ENCODE results near the gene SLC25A15.

The SLC25A15 gene

DNA sequence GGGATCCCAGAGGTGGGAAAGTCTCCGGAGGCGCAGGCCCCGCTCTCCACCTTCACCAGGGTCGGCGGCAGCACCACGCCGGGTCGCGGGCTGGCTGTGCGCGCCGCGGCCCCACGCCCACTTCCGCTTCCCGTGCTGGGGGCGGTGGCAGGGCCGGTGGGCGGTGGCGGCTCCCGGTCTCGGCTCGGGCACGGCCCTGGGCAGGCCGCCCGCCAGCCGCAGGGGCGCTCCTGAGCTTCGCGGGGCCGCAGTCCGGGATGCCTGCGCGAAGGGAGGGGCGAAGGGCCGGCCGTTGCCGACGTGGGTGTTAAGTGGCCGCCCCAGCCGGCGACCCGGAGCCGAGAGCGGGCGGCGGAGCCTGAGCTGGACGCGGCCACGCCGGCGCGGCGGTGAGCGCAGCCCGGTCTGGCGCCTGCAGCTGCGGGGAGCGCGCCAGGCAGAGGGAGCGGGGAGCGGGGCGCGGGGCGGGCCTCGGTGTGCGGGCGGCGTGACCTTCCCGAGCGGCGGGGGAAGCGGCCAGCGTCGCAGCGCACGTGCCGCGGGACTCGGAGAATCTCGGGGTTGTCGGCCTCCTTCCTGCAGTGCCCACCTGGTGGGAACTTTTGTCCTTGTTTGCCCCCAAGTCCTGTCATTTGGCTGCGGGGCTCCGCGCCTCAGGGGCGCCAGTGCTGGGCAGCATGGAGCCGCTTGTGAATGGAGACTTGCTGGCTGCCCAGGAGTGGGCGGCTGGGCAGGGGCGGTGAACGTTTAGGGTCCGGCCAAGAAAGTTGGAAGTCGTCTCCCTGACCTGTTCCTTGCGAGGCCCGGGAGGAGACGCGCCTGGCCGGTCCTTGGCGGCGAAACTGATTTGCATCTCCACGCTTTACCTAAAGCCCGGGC, at the start of gene SLC25A15:
Gene SLC25A15, plus strand, starts transcription at position 337 of the 879 bp plus-strand sequence. CDS start 3,616 bp downstream, outside the sequence.
- DNase-seq, result peak in 40 of 42 donors; percentile 20 to 81 (median 59)
- intact Hi-C loops (cut with DNase I), result no loop called here

DNA sequence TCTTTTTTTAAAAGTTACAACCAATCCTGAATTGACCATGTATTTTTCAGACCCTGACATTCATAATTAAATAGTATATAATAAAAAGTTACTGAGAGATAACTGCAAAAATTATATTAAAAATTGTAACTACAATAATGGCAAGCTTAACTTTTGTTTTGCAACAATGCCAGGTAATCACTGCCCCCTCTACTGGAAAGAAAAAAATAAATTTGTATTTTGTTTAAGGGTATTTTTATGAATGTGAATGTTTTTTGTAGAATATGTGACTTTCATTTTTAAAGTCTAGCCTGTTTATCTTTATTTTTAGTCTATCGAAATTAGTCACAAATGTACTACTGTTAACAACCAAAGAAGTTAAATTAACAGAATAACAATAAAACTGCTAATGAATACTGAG, 40.1 kb upstream of the SLC25A15 start:
- intact Hi-C loops (cut with DNase I), result no loop called here

DNA sequence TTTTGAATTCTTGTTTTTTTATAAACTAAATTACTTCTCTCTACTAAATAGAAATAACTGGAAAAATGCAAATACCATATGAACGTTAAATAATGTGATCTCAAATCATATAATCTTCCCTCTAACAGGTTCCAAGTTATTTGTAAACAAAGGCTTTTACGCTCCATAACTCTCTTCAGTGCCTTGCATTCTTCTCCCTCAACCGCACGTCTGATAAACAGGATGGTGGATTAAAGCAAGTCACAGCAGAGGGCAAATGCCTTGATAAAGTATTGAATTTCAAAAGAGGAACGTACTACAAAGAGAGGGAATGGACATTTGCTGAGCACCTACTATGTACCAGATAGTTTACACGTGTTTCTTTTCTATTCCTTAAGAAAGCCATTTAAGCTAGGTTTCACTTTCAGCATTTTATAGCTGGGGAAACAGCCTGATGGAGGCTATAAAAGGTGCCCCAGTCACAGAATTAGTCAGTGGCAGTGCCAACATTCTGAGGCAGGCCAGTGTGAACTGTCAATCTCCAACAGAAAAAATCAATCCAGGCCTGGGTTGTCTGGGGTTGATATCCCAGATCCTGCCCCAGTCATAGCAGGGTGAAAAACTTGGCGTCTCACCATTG, 34.2 kb upstream of the SLC25A15 start:
- intact Hi-C loops (cut with DNase I), result no loop called here

More for the DNA sequence above, 40.1 kb upstream of the SLC25A15 start:
- DNase-seq, result no peak

DNA sequence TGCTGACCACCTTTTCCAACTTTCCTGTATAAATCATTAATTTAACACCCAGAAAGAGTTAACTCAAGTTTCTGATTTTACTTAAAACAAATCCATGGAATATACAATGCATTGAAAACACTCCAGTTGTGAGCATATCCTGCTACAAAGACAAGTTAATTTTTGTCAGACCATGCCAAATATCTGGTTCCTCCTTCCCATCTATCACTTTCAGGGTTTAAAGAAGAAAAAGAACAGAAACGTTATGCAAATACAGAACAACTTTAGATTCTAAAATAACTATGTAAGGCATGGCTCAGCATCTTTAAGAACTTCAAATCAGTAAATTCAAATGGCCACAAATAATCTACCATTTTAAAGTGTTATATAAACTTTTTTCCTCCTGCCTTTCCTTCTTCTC, 33.4 kb upstream of the SLC25A15 start:
- no peak for DNase-seq

More for the DNA sequence above, 34.2 kb upstream of the SLC25A15 start:
- no peak for DNase-seq

DNA sequence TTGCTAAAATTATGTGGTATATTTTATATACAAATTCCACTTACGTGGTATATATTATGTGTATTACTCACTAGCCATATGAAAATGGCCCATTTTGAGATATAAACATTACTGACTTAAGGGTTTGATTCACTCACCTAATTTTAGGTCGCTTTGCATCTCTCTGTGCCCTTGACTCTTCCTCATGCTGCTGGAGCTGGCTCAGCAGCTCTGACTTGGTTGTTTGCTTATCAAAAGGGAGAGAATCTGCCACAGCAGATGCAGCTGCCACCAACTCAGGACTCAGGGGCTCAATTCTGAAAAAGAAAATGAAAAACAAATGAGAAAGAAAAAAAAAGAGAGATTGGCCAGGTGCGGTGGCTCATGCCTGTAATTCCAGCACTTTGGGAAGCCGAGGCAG, 30.6 kb upstream of the SLC25A15 start:
- intact Hi-C loops (cut with DNase I), result no loop called here
- DNase-seq, result no peak

More for the DNA sequence above, 33.4 kb upstream of the SLC25A15 start:
- intact Hi-C loops (cut with DNase I), result no loop called here

DNA sequence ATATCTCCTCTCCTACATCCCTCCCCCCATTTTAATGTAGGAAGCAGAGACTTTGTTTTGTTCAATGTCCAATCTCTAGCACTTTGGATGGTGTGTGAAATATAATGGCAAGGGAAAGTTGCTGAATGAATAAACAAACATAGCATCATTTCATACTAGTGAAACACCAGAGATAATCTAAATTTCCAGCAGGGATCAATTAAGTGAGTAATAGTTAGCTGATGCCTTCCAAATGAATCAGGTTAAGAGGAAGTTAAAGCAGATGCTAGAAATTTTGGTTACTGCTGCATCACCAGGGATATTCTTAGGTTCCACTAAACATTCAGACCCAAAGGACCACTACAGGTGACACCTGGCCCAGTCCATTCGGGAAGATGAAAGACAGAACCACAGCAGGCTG, 26.6 kb upstream of the SLC25A15 start:
- intact Hi-C loops (cut with DNase I), result no loop called here

DNA sequence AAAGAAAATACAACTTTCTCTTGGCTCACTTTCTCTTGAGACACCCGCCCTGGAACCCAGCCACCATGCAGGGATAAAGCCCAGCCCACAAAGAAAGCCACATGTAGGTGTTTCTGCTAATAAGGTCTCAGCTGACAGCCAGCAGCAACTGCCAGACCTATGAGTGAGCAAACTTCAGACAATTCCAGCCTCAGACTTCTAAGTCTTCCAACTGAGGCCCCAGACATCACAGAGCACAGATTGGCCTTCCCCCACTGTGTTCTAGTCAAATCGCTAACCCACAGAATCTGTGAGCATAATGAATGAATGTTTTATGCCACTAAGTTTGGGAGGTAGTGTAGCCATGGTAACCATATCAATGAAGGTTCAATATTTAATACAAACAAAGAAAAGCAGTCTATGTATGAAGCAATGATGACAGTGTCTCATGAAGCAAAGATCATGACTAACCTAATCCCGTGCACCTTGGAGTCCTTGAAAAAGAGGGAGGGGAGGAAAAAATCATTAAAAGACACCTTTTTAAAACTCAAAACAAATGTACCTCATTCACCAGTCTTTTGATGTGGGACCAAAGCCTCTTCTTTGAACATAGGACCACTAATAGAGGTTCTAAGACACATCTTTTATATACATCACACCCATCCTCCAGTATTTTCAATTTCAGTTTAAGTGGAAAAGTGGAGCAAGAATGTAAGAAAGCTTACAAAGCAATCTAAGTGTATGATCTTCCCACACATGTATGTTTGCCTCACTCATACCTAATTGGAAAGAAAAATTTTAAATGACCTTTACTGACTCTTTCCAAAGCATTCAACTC, 24.6 kb upstream of the SLC25A15 start:
- peak in 1 of 42 donors; percentile 7 for DNase-seq
- intact Hi-C loops (cut with DNase I), result no loop called here

More for the DNA sequence above, 26.6 kb upstream of the SLC25A15 start:
- no peak for DNase-seq

DNA sequence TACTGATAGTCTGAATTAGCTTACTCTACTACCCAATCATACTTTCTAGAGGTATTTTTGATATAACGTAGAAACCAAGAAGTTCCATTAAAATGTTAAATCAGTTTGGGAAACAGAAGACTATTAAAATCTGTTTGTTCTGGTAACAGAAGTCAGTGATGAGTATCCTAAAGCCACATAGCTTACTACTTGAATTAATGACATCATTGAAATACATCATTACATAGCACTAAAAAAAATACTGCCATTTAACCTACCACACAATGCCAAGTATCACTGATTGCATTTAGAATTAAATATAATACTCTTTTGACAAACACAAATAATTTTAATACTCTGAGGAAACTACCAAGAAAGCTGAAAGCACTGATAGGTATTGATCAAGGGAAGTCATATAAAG, 23.8 kb upstream of the SLC25A15 start:
- intact Hi-C loops (cut with DNase I), result no loop called here
- DNase-seq, result no peak

DNA sequence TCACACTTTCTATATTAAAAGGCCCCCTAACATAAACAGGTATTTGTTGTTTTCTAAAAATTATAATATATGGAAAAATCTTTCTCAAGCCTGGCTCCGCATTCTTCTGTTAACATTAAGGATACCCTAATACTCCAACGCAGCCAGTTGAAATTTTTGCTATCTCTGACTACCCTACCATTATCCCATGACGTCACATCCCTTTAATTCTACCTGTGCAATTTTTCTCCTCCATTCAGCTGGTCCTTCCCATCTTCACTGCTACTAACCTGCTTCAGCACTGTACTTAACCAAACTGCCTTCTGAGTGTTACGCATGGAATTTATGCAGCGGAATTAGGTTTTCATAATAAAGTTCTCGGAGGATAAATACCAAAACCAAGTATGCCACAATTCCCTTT, 19.4 kb upstream of the SLC25A15 start:
- intact Hi-C loops (cut with DNase I), result loop anchor here (5.0 kb wide), 1 partner anchor 152 kb away; no protein-coding TSS in a partner anchor
- no peak for DNase-seq

DNA sequence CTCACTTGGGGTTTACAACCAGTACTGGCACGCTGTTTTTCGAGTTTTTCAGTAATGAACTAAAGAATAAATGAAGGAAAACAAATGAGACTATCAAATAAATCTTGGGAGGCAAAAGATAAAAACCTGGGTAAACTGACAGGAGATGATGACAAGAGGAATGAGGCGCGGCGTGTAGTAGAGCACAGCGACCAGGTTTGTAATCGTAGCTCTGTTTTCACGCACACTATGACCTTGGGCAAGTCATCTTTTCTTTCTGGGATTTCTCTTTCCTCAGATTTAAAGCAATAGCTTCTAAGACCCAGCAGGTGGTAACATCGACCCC, 18.8 kb upstream of the SLC25A15 start:
- intact Hi-C loops (cut with DNase I), result loop anchor here (5.0 kb wide), 1 partner anchor 152 kb away; no protein-coding TSS in a partner anchor
- DNase-seq, result no peak

DNA sequence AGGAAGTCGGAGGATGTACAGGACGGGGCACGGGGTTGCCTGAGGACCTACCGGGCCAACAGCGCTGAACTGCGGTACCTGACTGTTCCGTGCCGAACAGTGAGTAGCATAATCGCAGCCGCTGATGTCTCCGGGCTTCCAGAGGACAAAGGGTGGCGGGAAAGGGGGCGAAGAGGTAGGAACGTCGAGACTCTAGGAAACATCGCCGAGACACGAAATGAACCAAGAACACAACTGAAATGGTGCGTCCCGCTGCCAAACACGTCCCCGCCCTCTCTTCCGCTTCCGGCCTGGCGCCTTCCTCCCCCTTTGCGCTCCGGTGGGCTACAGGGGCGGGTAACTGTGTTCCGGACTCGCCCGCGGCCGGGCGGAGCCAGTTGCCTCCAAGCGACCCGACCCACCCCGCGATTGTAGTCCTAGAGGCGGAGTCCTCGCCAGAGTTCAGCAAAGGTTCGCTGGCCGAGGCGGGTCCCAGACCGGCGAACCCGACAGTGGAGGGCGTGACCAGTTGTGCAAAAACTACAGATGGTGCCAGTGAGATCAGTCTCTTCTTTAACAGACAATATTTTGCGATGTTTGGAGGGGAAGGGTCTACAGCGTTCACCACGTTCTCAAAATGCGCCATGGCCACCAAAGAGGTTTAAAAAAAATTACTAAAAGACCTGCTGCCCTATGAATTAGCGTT, 18.3 kb upstream of the SLC25A15 start, which contains the start of gene MRPS31:
Gene MRPS31, minus strand, starts transcription at position 257 of the 685 bp plus-strand sequence. Its CDS starts 54 bp downstream, at position 203.
- intact Hi-C loops (cut with DNase I), result loop anchor here (5.0 kb wide), 1 partner anchor 151 kb away; no protein-coding TSS in a partner anchor
- peak; percentile 91 to 98 (median 95) for DNase-seq

DNA sequence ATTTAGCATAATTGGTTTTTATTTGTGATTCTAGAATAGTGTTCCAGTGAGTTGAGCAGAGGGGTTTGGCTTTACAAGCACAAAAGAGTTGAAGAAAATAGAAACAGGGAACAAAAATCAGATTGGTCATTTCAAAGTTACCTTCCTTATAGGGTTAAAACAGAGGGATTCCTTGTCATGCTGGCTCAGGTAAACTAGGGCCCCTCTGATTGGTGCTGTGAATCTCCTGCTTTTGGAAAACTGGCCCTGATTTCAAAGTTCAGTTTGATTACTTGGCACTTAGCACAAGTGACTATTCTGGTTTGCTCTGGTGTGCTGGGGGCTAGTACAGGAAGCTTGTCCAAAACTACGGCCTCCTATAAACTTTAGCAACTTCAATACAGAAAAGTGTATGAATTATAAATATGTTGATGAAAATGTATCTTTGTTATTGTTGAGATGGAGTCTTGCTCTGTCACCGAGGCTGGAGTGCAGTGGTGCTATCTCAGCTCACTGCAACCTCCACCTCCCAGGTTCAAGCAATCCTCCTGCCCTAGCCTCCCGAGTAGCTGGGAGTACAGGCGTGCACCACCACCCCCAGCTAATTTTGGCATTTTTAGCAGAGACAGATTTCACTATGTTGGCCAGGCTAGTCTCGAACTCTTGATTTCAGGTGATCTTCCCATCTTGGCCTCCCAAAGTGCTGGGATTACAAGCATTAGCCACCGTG, 16.5 kb upstream of the SLC25A15 start:
- intact Hi-C loops (cut with DNase I), result loop anchor here (5.0 kb wide), 1 partner anchor 149 kb away; no protein-coding TSS in a partner anchor
- DNase-seq, result no peak

DNA sequence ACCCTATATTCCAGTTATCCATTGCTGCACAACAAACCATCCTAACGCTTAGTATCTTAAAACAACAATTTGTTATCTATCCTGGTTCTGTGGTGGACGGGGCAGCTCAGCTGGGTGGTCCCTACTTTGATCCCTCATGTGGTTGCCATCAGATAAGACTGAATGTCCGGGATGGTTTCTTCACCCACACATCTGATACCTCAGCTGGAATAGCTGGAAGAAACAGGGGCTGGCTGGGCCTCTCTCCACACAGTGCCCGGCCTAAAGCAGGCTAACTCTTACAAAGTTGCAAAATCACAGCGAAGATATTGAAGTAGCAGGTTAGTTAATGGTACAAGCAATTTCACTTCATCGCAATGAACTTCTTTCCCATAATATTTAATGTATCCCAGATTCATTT, 14.7 kb upstream of the SLC25A15 start:
- DNase-seq, result no peak
- intact Hi-C loops (cut with DNase I), result loop anchor here (5.0 kb wide), 1 partner anchor 148 kb away; no protein-coding TSS in a partner anchor

DNA sequence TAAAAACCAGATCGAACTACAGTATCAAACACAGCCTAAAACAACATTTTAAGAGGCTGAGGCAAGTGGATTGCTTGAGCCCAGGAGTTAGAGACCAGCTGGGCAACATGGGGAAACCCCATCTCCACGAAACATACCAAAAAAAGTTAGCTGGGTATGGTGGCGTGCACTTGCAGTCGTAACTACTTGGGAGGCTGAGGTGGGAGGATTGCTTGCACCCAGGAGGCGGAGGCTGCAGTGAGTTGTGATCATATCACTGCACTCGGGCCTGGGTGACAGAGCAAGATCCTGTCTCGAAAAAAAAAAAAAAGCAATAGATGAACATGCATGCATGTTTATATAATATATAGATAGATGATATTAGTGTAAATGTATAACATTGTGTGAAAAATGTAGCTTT, 13.2 kb upstream of the SLC25A15 start:
- DNase-seq, result peak in 1 of 42 donors; percentile 38
- intact Hi-C loops (cut with DNase I), result no loop called here

DNA sequence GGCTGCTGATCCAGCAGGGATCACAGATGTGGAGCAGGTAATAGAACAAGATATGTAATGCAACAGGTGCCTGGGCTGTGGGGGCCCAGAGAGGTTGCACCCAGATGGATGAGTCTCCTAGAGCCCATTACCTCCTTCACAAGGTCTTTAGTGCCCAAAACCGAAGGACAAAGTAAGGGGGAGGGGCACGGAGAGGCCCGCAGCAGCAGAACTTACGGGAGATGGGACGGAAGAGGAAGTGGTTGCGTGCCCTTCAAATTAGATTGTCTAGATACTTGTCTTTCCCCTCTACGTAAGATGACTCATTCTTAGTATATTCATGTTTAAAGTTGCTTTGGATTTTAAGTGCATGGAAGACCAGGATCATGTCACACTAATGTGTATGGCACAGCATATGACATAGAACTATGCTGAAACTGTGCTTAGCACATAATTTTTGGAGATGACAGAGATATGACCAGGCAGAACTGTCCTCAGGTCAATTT, 12.7 kb upstream of the SLC25A15 start:
- intact Hi-C loops (cut with DNase I), result no loop called here
- peak in 2 of 42 donors; percentile 38 to 41 for DNase-seq

DNA sequence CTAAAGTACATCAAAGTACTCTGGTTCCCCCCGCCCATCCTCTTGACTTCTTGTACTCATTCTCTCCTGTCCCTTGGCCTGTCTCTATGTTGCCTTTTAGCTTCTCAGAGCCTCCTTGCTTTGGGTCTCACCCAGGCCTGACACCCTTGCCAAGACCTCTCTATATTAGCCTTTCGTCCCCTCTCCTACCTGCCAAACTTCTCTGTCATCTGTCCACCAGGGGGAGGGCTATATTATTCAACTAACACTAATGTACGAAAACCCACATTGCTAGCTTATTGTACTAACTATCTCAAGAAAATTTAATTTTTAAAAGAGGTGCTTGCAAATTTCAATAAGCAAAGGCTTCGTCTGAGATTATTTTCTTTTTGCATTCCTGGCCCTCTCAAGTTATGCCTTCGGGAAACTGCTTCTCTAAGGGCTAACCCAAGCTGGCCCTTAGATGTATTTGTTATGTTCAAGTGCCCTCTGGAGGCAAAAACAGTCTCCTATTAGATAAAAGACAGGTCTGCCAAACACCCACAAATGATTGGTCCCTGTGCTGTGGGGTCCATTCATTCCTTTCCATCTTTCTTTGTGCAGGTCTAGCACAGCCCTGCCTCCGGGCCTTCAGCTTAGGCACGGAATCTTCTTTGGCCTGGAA, 12.1 kb upstream of the SLC25A15 start:
- DNase-seq, result peak in 9 of 42 donors; percentile 13 to 54 (median 36)
- intact Hi-C loops (cut with DNase I), result no loop called here

DNA sequence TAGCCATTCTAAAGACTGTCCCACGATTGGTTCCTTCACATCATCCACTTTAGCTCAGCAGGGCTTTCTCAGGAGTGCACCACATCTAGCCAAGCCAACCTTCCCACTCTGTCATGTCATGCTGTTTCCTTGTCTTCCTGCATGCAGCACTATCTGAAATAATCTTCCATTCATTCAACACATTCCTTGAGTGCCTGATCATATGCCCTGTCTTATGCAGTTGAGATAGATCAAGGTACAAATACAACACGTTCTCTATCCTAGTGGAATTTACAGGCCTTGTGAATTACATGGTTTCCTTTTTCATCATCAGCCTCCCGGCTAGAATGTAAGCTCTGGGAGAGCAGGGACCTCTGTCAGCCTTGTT, 11.6 kb upstream of the SLC25A15 start:
- DNase-seq, result no peak
- intact Hi-C loops (cut with DNase I), result no loop called here
